ENCODE measurements around the gene HNRNPH1. TPM values are rescaled to one million over a fixed set of nuclear protein-coding genes. Genes with fewer than 3 reads are reported as not detected.
A peak's percentile ranks its signal among the peaks of the same experiment; 100 is the strongest.

HNRNPH1 gene
- total and polyA plus RNA-seq, 2 donors from 2014 or later, result 191 to 564 TPM

DNA sequence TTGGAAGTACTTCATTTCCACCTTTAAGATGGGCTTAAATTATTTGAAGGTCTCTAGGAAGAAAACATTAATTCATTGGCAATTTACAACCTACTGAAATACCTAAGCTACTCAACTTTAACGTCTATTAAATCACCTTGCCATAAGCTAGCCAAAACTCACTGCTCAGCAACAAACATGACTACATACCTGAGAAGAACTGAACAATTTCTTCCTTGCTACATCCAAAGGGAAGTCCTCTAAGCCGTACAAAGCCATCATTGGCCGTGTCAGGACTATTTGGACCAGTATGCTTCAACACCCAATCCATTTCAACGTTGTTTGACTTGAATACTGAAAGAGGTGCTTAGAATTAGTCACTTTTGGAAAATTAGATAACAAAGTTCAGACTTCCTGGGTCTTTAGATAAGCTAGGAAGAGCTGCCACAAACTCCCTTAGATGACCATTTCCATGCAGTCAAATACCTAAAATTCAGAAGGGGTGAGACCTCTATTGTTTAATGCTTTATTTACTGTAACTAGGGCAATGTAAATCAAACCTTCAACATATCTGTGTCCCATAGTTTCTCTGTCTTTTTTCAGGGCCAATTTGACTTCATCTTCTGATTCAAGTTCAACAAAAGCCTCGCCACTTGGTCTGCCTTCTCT is 2.6 kb downstream of the HNRNPH1 start:
- H3K36me3 ChIP-seq (ENCODE audit: control insufficient read depth in 2 of 3, insufficient read depth in 3 of 3, low read length in 3 of 3), result peaks cover 32 to 59% (median 38%) of the 10 kb centered on the region in 3 donors
- FAIRE-seq, result no peak
- TF ChIP-seq, protein P1, sequence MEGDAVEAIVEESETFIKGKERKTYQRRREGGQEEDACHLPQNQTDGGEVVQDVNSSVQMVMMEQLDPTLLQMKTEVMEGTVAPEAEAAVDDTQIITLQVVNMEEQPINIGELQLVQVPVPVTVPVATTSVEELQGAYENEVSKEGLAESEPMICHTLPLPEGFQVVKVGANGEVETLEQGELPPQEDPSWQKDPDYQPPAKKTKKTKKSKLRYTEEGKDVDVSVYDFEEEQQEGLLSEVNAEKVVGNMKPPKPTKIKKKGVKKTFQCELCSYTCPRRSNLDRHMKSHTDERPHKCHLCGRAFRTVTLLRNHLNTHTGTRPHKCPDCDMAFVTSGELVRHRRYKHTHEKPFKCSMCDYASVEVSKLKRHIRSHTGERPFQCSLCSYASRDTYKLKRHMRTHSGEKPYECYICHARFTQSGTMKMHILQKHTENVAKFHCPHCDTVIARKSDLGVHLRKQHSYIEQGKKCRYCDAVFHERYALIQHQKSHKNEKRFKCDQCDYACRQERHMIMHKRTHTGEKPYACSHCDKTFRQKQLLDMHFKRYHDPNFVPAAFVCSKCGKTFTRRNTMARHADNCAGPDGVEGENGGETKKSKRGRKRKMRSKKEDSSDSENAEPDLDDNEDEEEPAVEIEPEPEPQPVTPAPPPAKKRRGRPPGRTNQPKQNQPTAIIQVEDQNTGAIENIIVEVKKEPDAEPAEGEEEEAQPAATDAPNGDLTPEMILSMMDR (IDR thresholded peaks at IDR 0.05; ENCODE audit: borderline replicate concordance, extremely low read depth, insufficient read depth), result no peak
- H3K27ac ChIP-seq (ENCODE audit: low read depth in 2 of 2, low read length in 2 of 2), result no peak overlapping the region
- H3K4me1 ChIP-seq (ENCODE audit: control insufficient read depth in 2 of 3, insufficient read depth in 2 of 3, low read depth in 1 of 3, low read length in 3 of 3), result peaks cover 5 to 32% (median 24%) of the 10 kb centered on the region in 3 donors
- intact Hi-C loops (cut with DNase I), result no loop called here
- H3K27me3 ChIP-seq (ENCODE audit: control insufficient read depth, insufficient read depth, low read length), result no peaks in the 10 kb centered on the region
- H3K4me3 ChIP-seq (ENCODE audit: low read length in 3 of 3), result peak overlapping the region; percentile 62 to 97 (median 80)
- no peaks in the 10 kb centered on the region for H3K9me3 ChIP-seq (ENCODE audit: control insufficient read depth in 2 of 3, insufficient read depth in 1 of 3, low read length in 3 of 3)
- DNase-seq, result no peak
- H3K9ac ChIP-seq (ENCODE audit: low read length in 3 of 3), result peak overlapping the region; percentile 8 to 60 (median 52)

DNA sequence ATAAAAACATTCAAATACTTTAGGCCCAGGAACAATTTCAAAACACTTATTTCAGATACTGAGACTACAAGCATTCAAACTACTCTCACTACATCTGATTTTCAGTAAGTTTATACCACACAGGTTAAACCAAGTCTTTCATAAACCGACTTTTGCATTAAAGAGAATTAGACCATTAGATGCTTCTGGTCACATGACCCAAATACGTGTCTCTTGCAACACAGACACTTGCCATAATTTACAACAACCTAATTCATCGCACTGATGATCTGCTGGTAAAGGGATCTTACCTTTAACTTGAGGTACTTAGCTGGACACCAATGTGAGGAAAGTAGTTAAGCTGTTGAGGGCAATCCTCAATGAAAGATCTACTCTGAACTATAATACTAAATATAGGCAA is 3.2 kb downstream of the HNRNPH1 start:
- peaks cover 5 to 32% (median 24%) of the 10 kb centered on the region in 3 donors for H3K4me1 ChIP-seq (ENCODE audit: control insufficient read depth in 2 of 3, insufficient read depth in 2 of 3, low read depth in 1 of 3, low read length in 3 of 3)
- no peak for DNase-seq
- intact Hi-C loops (cut with DNase I), result no loop called here
- peaks cover 34 to 64% (median 44%) of the 10 kb centered on the region in 3 donors for H3K36me3 ChIP-seq (ENCODE audit: control insufficient read depth in 2 of 3, insufficient read depth in 3 of 3, low read length in 3 of 3)
- peak overlapping the region; percentile 44 to 97 (median 80) for H3K4me3 ChIP-seq (ENCODE audit: low read length in 3 of 3)
- FAIRE-seq, result no peak
- H3K27ac ChIP-seq (ENCODE audit: low read depth in 2 of 2, low read length in 2 of 2), result no peak overlapping the region
- TF ChIP-seq, protein P1 (IDR thresholded peaks at IDR 0.05; ENCODE audit: borderline replicate concordance, extremely low read depth, insufficient read depth), result no peak
- peak overlapping the region; percentile 0 to 60 (median 44) for H3K9ac ChIP-seq (ENCODE audit: low read length in 3 of 3)
- no peaks in the 10 kb centered on the region for H3K27me3 ChIP-seq (ENCODE audit: control insufficient read depth, insufficient read depth, low read length)
- H3K9me3 ChIP-seq (ENCODE audit: control insufficient read depth in 2 of 3, insufficient read depth in 1 of 3, low read length in 3 of 3), result no peaks in the 10 kb centered on the region

DNA sequence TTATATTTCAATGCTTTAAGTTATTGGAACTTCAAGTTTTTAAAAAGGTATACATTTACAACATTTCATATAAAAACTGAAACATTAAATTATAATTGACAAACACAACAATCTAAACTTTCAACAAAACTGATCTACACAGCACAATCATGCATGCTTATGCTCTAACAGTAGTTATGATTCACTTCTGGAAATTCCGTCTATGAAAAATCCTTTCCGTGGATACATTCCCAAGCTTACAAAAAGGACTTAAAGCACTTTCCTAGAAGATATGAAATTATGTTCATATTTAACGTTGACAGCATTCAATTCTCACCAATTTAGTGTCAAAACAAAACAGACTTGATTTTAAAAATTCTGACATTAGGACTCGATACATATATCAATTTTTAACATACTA is 3.7 kb downstream of the HNRNPH1 start:
- Histone ChIP-seq H3K27me3 (ENCODE audit: control insufficient read depth, insufficient read depth, low read length) (no peaks in the 10 kb centered on the region), H3K9me3 (ENCODE audit: control insufficient read depth in 2 of 3, insufficient read depth in 1 of 3, low read length in 3 of 3) (no peaks in the 10 kb centered on the region), H3K27ac (ENCODE audit: low read depth in 2 of 2, low read length in 2 of 2) (no peak overlapping the region), H3K4me3 (ENCODE audit: low read length in 3 of 3) (peak overlapping the region; percentile 26 to 97 (median 44)), H3K4me1 (ENCODE audit: control insufficient read depth in 2 of 3, insufficient read depth in 2 of 3, low read depth in 1 of 3, low read length in 3 of 3) (peaks cover 5 to 29% (median 23%) of the 10 kb centered on the region in 3 donors), H3K9ac (ENCODE audit: low read length in 3 of 3) (peak overlapping the region in 2 of 3 donors; percentile 14 to 17), H3K36me3 (ENCODE audit: control insufficient read depth in 2 of 3, insufficient read depth in 3 of 3, low read length in 3 of 3) (peaks cover 39 to 69% (median 48%) of the 10 kb centered on the region in 3 donors)
- no peak for DNase-seq
- intact Hi-C loops (cut with DNase I), result no loop called here
- no peak for FAIRE-seq
- TF ChIP-seq, protein P1 (IDR thresholded peaks at IDR 0.05; ENCODE audit: borderline replicate concordance, extremely low read depth, insufficient read depth), result no peak

Data from kidney (tissue), 14 donors.